Endothelial cell of umbilical vein (primary cell): Measurements from ENCODE around the gene RTKN. TPM values are rescaled to one million over a fixed set of nuclear protein-coding genes. Genes with fewer than 3 reads are reported as not detected.

Source experiments
- BruUV-seq: library from RNA; stranded (reverse); fragments of 400-500 nt; replicated peaks from 2 replicates; lab custom pipeline; 2021; lab: Mats Ljungman, UMichigan
- CTCF ChIA-PET: fragments of 300-600, 350-600 bp; sonication (Branson Sonifier 250); formaldehyde crosslinking; loops from one replicate; lab custom pipeline; 2021; ENCODE audit warnings: antibody characterized with exemption, inconsistent platforms; lab: Charles Lee
- POLR2A ChIA-PET: fragments of 300-600, 350-600 bp; sonication (Branson Sonifier 250); formaldehyde crosslinking; loops from one replicate; lab custom pipeline; 2021; ENCODE audit warnings: antibody characterized with exemption, inconsistent platforms; lab: Charles Lee
- DNase-seq: peaks from one replicate; pipeline ENCODE4 v3.0.0-alpha.2; 2011; ENCODE audit warnings: low read depth, low spot score
- FAIRE-seq: peaks from 2 replicates; lab custom pipeline; 2011; peaks lifted over from hg19 to GRCh38; lab: Jason Lieb, UNC
- H2AFZ ChIP-seq: 2 replicates; pipeline ENCODE4 v1.6.0; 2012; ENCODE audit warnings: low read depth, low read length, control low read depth, inconsistent platforms
- H3K27ac ChIP-seq: 2 replicates; pipeline ENCODE4 v1.5.1; 2011; ENCODE audit warnings: low read depth, mild to moderate bottlenecking, control low read depth, low read length, moderate library complexity; ENCODE audit not compliant: insufficient read depth
- H3K27me3 ChIP-seq, 2 experiments: 2 replicates each; pipeline versions ENCODE4 v1.6.0 to v1.6.1; 2011; ENCODE audit warnings: low read length in 2 of 2, mixed read lengths in 1 of 2; ENCODE audit not compliant: control insufficient read depth in 2 of 2, insufficient read depth in 2 of 2
- H3K36me3 ChIP-seq, 2 experiments: 2 replicates in 1 of 2; 3 replicates in 1 of 2; pipeline ENCODE4 v1.5.1; 2011; ENCODE audit warnings: low read length in 2 of 2, mild to moderate bottlenecking in 1 of 2, moderate library complexity in 1 of 2; ENCODE audit not compliant: control insufficient read depth in 2 of 2, insufficient read depth in 2 of 2; ENCODE audit errors: extremely low read depth in 1 of 2
- H3K4me1 ChIP-seq: 3 replicates; pipeline ENCODE4 v1.5.1; 2011; ENCODE audit warnings: mild to moderate bottlenecking, low read length; ENCODE audit not compliant: control insufficient read depth, insufficient read depth; ENCODE audit errors: extremely low read depth
- H3K4me2 ChIP-seq: 2 replicates; pipeline ENCODE4 v1.6.1; 2011; ENCODE audit warnings: low read length, control low read depth, mixed read lengths; ENCODE audit not compliant: insufficient read depth
- H3K4me3 ChIP-seq, 3 experiments: fragments of 200-600 bp in 1 of 3; sonication (generic), shearing (Covaris generic) in 1 of 3; replicated peaks in 1 of 3; 2 replicates each; pipeline ENCODE4 v1.5.1; 2011 to 2016; ENCODE audit warnings: control low read depth in 3 of 3, low read length in 3 of 3, mild to moderate bottlenecking in 2 of 3, inconsistent platforms in 1 of 3, low read depth in 1 of 3, moderate library complexity in 1 of 3; ENCODE audit not compliant: insufficient read depth in 1 of 3
- H3K79me2 ChIP-seq: 2 replicates; pipeline ENCODE4 v1.6.0; 2012; ENCODE audit warnings: low read length, inconsistent platforms; ENCODE audit not compliant: control insufficient read depth, insufficient read depth
- H3K9ac ChIP-seq: replicated peaks from 2 replicates; pipeline ENCODE3; 2011; ENCODE audit warnings: low read length, control low read depth; ENCODE audit not compliant: insufficient read depth; ENCODE audit errors: extremely low read depth
- H3K9me1 ChIP-seq: replicated peaks from 3 replicates; pipeline ENCODE4 v1.6.0; 2011; ENCODE audit warnings: mild to moderate bottlenecking, low read length; ENCODE audit not compliant: control insufficient read depth, insufficient read depth; ENCODE audit errors: extremely low read depth
- H3K9me3 ChIP-seq: replicated peaks from 2 replicates; pipeline ENCODE4 v1.5.1; 2012; ENCODE audit warnings: low read length, inconsistent platforms; ENCODE audit not compliant: control insufficient read depth, insufficient read depth
- H4K20me1 ChIP-seq: replicated peaks from 2 replicates; pipeline ENCODE3; 2011; ENCODE audit warnings: mild to moderate bottlenecking, low read length; ENCODE audit not compliant: control insufficient read depth, insufficient read depth; ENCODE audit errors: extremely low read depth
- CTCF ChIP-seq, 2 donors: IDR thresholded peaks; 1 replicate in 1 of 2; 2 replicates in 1 of 2; pipeline ENCODE4 v1.5.1; 2011; ENCODE audit warnings: low read length in 2 of 2, mild to moderate bottlenecking in 2 of 2, moderate library complexity in 2 of 2, control low read depth in 1 of 2, inconsistent platforms in 1 of 2, low read depth in 1 of 2; ENCODE audit not compliant: insufficient read depth in 1 of 2; ENCODE audit errors: extremely low read depth in 1 of 2
- FOS ChIP-seq: IDR thresholded peaks from 2 replicates; pipeline ENCODE4 v1.6.1; 2011; ENCODE audit warnings: mild to moderate bottlenecking, low read length, moderate library complexity, borderline replicate concordance; ENCODE audit not compliant: insufficient read depth
- JUN ChIP-seq: IDR thresholded peaks from 2 replicates; pipeline ENCODE4 v1.6.1; 2011; ENCODE audit warnings: borderline replicate concordance, low read depth; ENCODE audit not compliant: insufficient read length, insufficient read depth
- POLR2AphosphoS5 ChIP-seq: IDR thresholded peaks from 2 replicates; pipeline ENCODE4 v1.6.1; 2012; ENCODE audit warnings: low read depth, mild to moderate bottlenecking, control low read depth, low read length, moderate library complexity; ENCODE audit not compliant: insufficient read depth
- dilution Hi-C: fragments of 300-500 bp; cut with MboI; formaldehyde crosslinking; loops from one replicate; pipeline ENCODE4 v1.15.0; 2019; ENCODE audit warnings: low sequenced_read_pairs; ENCODE audit not compliant: extremely low pct_ligation_motif_present
- intact Hi-C: fragments of 100-400 bp; cut with micrococcal nuclease; formaldehyde crosslinking; loops from one replicate; pipeline ENCODE4 v1.10.0; 2022
- polyA plus RNA-seq, 4 experiments: library from polyadenylated mRNA; depleted of rRNA in 3 of 4; stranded (reverse) in 3 of 4; unstranded in 1 of 4; fragments of >200 nt; gene quantifications; 2 replicates each; pipeline versions ENCODE4 v1.2.1 to v1.2.3, GENCODE V29; 2011 to 2012; ENCODE audit warnings: missing spikeins in 1 of 4
- total RNA-seq: library from RNA; stranded (reverse); gene quantifications from 2 replicates; pipeline ENCODE4 v1.2.3, GENCODE V29; 2021

The RTKN gene
- total and polyA plus RNA-seq, 2 donors (not counting 3 experiments of a cell fraction or from before 2014, with no cell fraction given), result 20.0 to 20.7 TPM

- Histone ChIP-seq H3K4me3 (no peak overlapping the region), H3K27me3 (peaks cover 5 to 7% of the 10 kb centered on the region in 2 experiments), H3K4me1 (peaks cover 9% of the 10 kb centered on the region), H3K9ac (no peak overlapping the region), H3K4me2 (no peak overlapping the region), H3K36me3 (peaks cover 4 to 29% of the 10 kb centered on the region in 2 experiments), H2AFZ (no peak overlapping the region), H3K9me1 (no peaks in the 10 kb centered on the region), H4K20me1 (no peaks in the 10 kb centered on the region), H3K27ac (no peak overlapping the region), H3K79me2 (no peaks in the 10 kb centered on the region), H3K9me3 (no peaks in the 10 kb centered on the region)
- no TSS peak for BruUV-seq
- dilution Hi-C loops, result no loop called here
- FAIRE-seq, result no peak
- POLR2A ChIA-PET, result no interaction called here
- no peak for TF ChIP-seq JUN
- TF ChIP-seq FOS, result no peak
- CTCF ChIA-PET, result no interaction called here
- no peak for DNase-seq
- intact Hi-C loops, result no loop called here
Measured at GRCh38 chr2:74424995-74425406, 16.7 kb downstream of the RTKN start.

GRCh38 chr2:74424139-74424992, 17.4 kb downstream of the RTKN start:
- Histone ChIP-seq H3K4me3 (no peak overlapping the region), H4K20me1 (no peaks in the 10 kb centered on the region), H3K79me2 (no peaks in the 10 kb centered on the region), H3K27ac (no peak overlapping the region), H3K4me1 (peaks cover 9% of the 10 kb centered on the region), H3K4me2 (no peak overlapping the region), H3K36me3 (peaks cover 4 to 24% of the 10 kb centered on the region in 2 experiments), H3K9ac (no peak overlapping the region), H2AFZ (no peak overlapping the region), H3K9me3 (no peaks in the 10 kb centered on the region), H3K9me1 (no peaks in the 10 kb centered on the region), H3K27me3 (peaks cover 5 to 9% of the 10 kb centered on the region in 2 experiments)
- POLR2A ChIA-PET, result no interaction called here
- DNase-seq (no peak), FAIRE-seq (no peak)
- no TSS peak for BruUV-seq
- CTCF ChIA-PET, result interaction anchor here (1.0 kb wide), 1 partner anchor 30 kb away, joined by 3 read pairs; no protein-coding TSS in a partner anchor
- TF ChIP-seq CTCF (IDR thresholded peaks at IDR 0.05; ENCODE audit: extremely low read depth in 1 of 2, insufficient read depth in 1 of 2, low read depth in 1 of 2, low read length in 2 of 2), result no peak
- no peak for TF ChIP-seq POLR2AphosphoS5
- dilution Hi-C loops, result no loop called here
- intact Hi-C loops, result no loop called here
